ENCODE measurements around the gene DYTN.
A peak's percentile ranks its signal among the peaks of the same experiment; 100 is the strongest.
"Not testable (repeated sequence)": the region's sequence is repeated elsewhere in the genome, so short reads cannot be mapped to it uniquely, and the experiment has no call there.

Gene DYTN

DNA sequence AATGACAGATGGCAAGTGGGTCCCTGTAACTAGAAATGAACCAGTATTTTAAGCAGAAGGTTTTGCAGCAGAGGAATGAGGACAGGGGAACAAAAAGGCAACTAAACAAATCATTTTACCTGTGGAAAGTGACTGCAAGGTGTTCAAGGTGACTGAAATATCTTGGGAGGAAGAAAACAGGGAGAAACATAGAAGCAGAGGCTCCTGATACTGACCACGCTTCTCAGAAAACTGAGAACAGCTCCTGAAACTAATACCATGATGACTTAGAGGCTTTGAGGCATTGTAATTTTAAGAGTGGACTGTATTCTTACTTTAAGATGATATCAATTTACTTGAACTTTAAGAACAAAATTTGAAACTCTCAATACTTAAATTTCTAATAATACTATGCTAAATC is at the start of gene DYTN:
Gene DYTN, minus strand, starts transcription at position 101 of the 400 bp plus-strand sequence. CDS start 117 bp downstream, outside the sequence.
- in situ Hi-C loops (cut with MboI; ENCODE audit: low pct_unique_long_range_greater_than_20kb, low sequenced_read_pairs), result no loop called here
- no peak for DNase-seq

- no peak for DNase-seq
- in situ Hi-C loops (cut with MboI; ENCODE audit: low pct_unique_long_range_greater_than_20kb, low sequenced_read_pairs), result no loop called here
These were observed 48.1 kb upstream of the DYTN start for GRCh38 chr2:206766057-206766930.

GRCh38 chr2:206765242-206766056 is 47.3 kb upstream of the DYTN start, which contains the start of the genes FASTKD2 and MDH1B:
TSS of gene FASTKD2 (plus strand) at chr2:206765606. CDS start at chr2:206766694, 1,088 bp downstream.
TSS of gene MDH1B (minus strand) at chr2:206765328. CDS start at chr2:206765271, 57 bp downstream.
- in situ Hi-C loops (cut with MboI; ENCODE audit: low pct_unique_long_range_greater_than_20kb, low sequenced_read_pairs), result no loop called here
- DNase-seq, result peak; percentile 92

- in situ Hi-C loops (cut with MboI; ENCODE audit: low pct_unique_long_range_greater_than_20kb, low sequenced_read_pairs), result no loop called here
- no peak for DNase-seq
These were observed 46.6 kb upstream of the DYTN start for GRCh38 chr2:206764673-206765241.

DNA sequence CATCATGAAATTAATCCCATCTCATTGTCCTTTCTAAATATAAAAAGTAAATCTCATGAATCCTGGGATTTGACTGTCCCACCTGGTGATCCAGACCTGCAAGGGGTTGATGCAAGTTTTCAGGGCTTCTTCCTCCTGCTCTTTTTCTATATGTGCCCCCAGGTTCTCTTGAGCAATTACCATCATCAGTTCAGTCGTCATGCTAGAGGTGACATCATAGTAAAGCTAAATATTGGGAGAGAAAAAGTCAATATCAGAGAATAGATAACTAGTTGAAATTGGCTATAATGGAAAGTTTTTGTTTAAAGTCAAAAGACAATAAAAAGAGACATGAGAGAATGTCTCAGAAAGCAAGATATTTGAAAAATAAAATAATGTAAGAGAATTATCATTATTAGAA is 38.6 kb upstream of the DYTN start:
- no peak for DNase-seq
- in situ Hi-C loops (cut with MboI; ENCODE audit: low pct_unique_long_range_greater_than_20kb, low sequenced_read_pairs), result no loop called here

DNA sequence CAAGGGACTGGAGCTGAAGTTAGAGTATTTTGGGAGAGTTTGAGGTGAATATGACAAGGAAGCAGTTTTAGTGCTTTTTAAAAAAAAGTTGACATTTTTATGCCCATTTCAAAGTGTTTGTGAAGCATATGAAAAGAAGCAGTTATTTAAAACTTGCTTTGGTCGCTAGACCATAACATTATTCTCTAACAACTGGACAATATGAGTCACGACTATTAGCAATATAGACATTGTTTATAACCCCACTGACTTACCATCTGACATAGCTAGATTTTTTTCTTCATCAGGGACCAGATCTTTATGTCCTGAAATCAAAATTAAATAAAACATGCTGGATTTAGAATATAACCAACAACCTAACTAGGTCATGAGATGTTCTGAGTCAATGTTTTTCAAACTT is 22.6 kb upstream of the DYTN start:
- in situ Hi-C loops (cut with MboI; ENCODE audit: low pct_unique_long_range_greater_than_20kb, low sequenced_read_pairs), result no loop called here
- no peak for DNase-seq

DNA sequence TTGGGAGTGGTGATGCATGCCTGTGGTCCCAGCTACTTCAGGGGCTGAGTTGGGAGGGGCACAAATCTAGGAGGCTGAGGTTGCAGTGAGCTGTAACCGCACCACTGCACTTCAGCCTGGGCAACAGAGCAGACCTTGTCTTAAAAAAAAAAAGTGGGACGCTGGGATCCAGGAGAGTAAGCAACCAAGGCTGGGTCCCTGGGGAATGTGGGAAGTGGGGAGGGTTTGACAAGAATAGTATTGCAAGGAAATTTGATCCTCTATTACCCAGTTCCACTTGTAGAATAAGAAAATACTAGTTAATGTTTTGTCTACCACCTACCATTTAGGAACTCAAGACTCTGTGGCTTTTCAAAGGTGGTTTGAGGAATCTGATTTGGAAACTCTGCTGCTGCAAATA is 21.1 kb upstream of the DYTN start:
- in situ Hi-C loops (cut with MboI; ENCODE audit: low pct_unique_long_range_greater_than_20kb, low sequenced_read_pairs), result no loop called here
- DNase-seq, result no peak

DNA sequence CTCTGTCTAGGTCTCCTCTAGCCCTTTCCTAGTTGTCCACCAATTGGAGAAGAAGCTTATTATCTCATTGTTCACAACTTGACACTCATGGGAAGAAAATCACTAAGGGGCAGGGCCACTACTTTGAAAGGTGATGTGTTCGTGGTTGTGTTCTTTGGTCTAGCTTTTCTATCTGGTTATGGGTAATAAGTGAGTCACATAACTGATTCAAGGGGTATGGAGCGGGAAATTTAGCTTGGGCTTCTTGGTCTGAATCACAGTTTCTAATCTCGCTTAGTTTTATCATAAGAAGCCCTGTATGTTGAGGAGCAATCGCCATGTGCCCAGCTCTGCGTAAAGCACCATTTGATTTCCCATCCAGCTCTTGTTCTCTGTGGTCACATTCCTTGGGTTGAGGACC is 18.7 kb upstream of the DYTN start:
- DNase-seq, result no peak
- in situ Hi-C loops (cut with MboI; ENCODE audit: low pct_unique_long_range_greater_than_20kb, low sequenced_read_pairs), result no loop called here

DNA sequence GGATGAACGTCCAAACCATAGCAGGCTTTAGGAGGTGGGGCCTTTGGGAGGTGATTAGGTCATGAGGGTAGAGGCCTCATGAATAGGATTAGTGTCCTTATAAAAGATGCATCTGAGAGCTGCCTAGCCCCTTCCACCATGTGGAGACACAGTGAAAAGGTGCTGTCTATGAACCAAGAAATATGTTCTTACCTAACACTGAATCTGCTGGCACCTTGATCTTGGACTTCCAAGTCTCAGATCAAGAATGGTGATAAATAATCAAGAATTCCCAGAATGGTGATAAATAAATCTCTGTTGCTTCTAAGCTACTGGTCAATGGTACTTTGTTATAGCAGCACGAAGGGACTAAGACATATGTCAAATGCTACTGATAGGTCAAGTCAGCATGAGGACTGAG is 15.1 kb upstream of the DYTN start:
- DNase-seq, result no peak
- in situ Hi-C loops (cut with MboI; ENCODE audit: low pct_unique_long_range_greater_than_20kb, low sequenced_read_pairs), result no loop called here

DNA sequence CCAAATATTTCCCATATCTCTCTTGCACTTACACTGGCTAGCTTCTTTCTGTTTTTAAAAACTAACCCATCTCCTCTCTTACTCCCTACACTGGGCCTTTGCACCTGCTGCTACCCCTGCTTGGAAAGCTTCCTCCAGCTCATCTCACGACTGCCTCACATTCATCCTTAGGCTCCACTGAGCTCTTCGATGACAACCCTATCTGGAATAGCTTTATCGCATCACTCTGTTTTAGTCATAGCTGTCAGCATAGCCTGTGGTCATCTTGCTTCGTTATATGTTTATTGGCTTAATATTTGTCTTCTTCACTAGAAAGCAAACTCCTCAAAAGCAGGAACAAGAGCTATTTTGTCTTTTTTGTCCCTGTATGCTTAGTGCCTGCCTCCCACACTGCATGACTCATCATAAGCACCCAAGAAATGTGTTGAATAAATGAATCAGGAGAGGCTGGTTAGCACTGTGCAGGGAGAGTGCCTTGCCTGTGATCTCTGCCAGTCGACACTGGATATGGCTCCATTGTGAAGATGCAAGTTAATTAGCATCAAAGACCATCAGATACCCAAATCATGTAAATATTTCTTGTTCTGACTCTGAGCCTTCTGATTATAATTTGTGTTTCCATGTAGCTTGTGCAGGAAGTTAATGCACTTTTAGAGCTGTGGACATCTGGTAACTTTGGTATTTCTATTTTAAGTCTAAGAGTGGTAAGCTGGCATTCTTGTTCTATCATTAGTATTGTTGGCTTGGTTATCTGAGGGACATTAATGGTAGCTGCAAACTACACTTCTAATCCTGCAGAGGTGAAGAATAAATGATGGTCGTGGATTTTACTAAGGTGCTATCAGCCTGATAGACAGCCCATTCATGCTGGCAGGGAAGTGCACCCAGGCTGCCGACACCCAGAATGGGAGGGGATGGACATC is 10.3 kb upstream of the DYTN start:
- in situ Hi-C loops (cut with MboI; ENCODE audit: low pct_unique_long_range_greater_than_20kb, low sequenced_read_pairs), result no loop called here
- DNase-seq, result no peak

DNA sequence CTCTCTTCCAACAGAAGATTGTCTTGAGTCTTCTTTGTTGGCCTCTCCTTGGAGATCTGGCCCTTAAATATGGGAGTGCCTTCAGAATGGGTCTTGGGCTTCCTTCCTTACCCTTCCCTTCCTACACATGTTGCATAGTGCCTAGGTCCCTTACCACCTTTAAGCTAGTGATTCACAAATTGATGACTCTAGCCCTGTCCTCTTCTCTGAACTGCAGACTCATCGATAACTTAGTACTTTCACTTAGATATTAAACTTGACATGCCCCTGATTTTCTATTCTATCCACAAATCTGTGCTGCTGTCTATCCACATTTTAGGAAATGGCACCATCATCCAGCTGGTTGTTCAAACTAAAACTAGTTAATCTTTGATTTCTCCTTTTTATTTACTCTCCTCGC is 9.1 kb upstream of the DYTN start:
- in situ Hi-C loops (cut with MboI; ENCODE audit: low pct_unique_long_range_greater_than_20kb, low sequenced_read_pairs), result no loop called here

GRCh38 chr2:206723288-206723687 is 5.1 kb upstream of the DYTN start:
- no peak for DNase-seq
- in situ Hi-C loops (cut with MboI; ENCODE audit: low pct_unique_long_range_greater_than_20kb, low sequenced_read_pairs), result no loop called here

More for the DNA sequence above, 9.1 kb upstream of the DYTN start:
- no peak for DNase-seq

- in situ Hi-C loops (cut with MboI; ENCODE audit: low pct_unique_long_range_greater_than_20kb, low sequenced_read_pairs), result no loop called here
- DNase-seq, result no peak
These were observed 3.2 kb upstream of the DYTN start for GRCh38 chr2:206721256-206721920.

- DNase-seq, result no peak
- in situ Hi-C loops (cut with MboI; ENCODE audit: low pct_unique_long_range_greater_than_20kb, low sequenced_read_pairs), result no loop called here
These were observed 1.6 kb downstream of the DYTN start for GRCh38 chr2:206716623-206717022.

- DNase-seq; in situ Hi-C loops (cut with MboI; ENCODE audit: low pct_unique_long_range_greater_than_20kb, low sequenced_read_pairs): not testable (repeated sequence)
These were observed 3.0 kb downstream of the DYTN start for GRCh38 chr2:206715183-206715582.

- no peak for DNase-seq
- in situ Hi-C loops (cut with MboI; ENCODE audit: low pct_unique_long_range_greater_than_20kb, low sequenced_read_pairs), result no loop called here
These were observed 4.5 kb downstream of the DYTN start for GRCh38 chr2:206713746-206714145.

GRCh38 chr2:206708286-206708685 is 9.9 kb downstream of the DYTN start:
- no peak for DNase-seq
- in situ Hi-C loops (cut with MboI; ENCODE audit: low pct_unique_long_range_greater_than_20kb, low sequenced_read_pairs), result no loop called here

GRCh38 chr2:206707164-206707701 is 11.0 kb downstream of the DYTN start:
- DNase-seq, result no peak
- in situ Hi-C loops (cut with MboI; ENCODE audit: low pct_unique_long_range_greater_than_20kb, low sequenced_read_pairs), result no loop called here

Data from KBM-7 (cell line).